ENCODE data around the gene RIC8A. TPM values are rescaled to one million over a fixed set of nuclear protein-coding genes. Genes with fewer than 3 reads are reported as not detected.
A peak's percentile ranks its signal among the peaks of the same experiment; 100 is the strongest.

The RIC8A gene
- total RNA-seq, 2 experiments from 2014 or later: 97.6 to 125 TPM

DNA sequence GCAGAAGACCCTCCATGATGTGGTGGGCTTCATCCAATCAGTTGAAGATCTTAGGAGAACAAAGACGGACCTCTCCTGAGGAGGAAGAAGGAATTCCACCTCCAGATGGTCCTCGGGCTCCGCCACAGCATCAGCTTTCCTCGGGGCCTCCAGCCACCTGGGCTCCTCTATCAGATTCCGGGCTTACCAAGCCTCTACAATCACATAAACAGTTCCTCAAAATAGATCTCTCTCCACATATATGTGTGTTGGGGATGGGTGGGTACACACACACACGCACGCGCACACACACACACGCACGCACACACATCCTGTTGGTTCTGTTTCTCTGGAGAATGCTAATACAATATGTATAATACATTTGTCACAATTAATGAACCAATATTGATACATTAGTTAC lies 51.9 kb downstream of the RIC8A start:
- Histone ChIP-seq H3K4me2 (ENCODE audit: low read length) (no peak overlapping the region), H2AFZ (ENCODE audit: low read length) (no peak overlapping the region), H3K27ac (ENCODE audit: low read depth, low read length, poor library complexity, severe bottlenecking) (no peak overlapping the region), H4K20me1 (ENCODE audit: insufficient read depth, low read length) (no peaks in the 10 kb centered on the region), H3K9me2 (ENCODE audit: insufficient read depth, low read length) (no peaks in the 10 kb centered on the region), H3K36me3 (ENCODE audit: insufficient read depth, low read length) (no peaks in the 10 kb centered on the region), H3K79me2 (ENCODE audit: insufficient read depth, low read depth, low read length) (no peaks in the 10 kb centered on the region), H3K9me3 (ENCODE audit: low read length) (no peaks in the 10 kb centered on the region), H3K4me1 (ENCODE audit: insufficient read depth, low read length, poor library complexity, severe bottlenecking) (peaks cover 35% of the 10 kb centered on the region), H3K4me3 (ENCODE audit: low read depth, low read length, poor library complexity, severe bottlenecking) (no peak overlapping the region)
- POLR2A ChIA-PET: interaction anchor here (0.7 kb wide), 1 partner anchor 16 kb away, joined by 3 read pairs; no protein-coding TSS in a partner anchor
- intact Hi-C loops (cut with micrococcal nuclease; ENCODE audit: unreplicated experiment): loop anchor here (10.0 kb wide), 1 partner anchor 45 kb away; the partner anchor contains the start of gene IFITM2
- DNase-seq (ENCODE audit: low spot score): no peak
- no TSS peak for BruUV-seq (replicated peaks)
- no peak for TF ChIP-seq EZH2phosphoT487 (IDR thresholded peaks at IDR 0.05; ENCODE audit: borderline replicate concordance, low read depth, low read length)
- TF ChIP-seq, protein P1, sequence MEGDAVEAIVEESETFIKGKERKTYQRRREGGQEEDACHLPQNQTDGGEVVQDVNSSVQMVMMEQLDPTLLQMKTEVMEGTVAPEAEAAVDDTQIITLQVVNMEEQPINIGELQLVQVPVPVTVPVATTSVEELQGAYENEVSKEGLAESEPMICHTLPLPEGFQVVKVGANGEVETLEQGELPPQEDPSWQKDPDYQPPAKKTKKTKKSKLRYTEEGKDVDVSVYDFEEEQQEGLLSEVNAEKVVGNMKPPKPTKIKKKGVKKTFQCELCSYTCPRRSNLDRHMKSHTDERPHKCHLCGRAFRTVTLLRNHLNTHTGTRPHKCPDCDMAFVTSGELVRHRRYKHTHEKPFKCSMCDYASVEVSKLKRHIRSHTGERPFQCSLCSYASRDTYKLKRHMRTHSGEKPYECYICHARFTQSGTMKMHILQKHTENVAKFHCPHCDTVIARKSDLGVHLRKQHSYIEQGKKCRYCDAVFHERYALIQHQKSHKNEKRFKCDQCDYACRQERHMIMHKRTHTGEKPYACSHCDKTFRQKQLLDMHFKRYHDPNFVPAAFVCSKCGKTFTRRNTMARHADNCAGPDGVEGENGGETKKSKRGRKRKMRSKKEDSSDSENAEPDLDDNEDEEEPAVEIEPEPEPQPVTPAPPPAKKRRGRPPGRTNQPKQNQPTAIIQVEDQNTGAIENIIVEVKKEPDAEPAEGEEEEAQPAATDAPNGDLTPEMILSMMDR (conservative IDR thresholded peaks at IDR 0.05; ENCODE audit: low read length): no peak
- CTCF ChIA-PET (ENCODE audit: unreplicated experiment): no interaction called here

DNA sequence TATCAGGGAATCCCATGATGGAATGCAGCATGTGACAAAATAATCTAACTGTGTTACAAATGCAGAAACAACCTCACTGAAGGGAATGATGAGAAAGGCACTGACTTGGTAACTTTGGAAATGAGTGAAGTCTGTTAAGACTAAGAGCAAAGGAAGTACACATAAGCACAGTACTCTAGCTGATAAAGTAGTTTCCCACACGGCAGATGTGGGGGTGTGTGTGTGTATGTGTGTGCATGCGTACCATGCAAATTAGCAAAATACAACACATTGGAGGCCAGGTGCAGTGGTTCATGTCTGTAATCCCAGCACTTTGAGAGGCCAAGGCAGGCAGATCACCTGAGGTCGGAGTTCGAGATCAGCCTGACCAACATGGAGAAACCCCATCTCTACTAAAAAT lies 54.1 kb downstream of the RIC8A start:
- H3K4me3 ChIP-seq (ENCODE audit: low read depth, low read length, poor library complexity, severe bottlenecking): no peak overlapping the region
- H3K36me3 ChIP-seq (ENCODE audit: insufficient read depth, low read length): no peaks in the 10 kb centered on the region
- intact Hi-C loops (cut with micrococcal nuclease; ENCODE audit: unreplicated experiment): no loop called here
- no peaks in the 10 kb centered on the region for H3K9me2 ChIP-seq (ENCODE audit: insufficient read depth, low read length)
- H4K20me1 ChIP-seq (ENCODE audit: insufficient read depth, low read length): no peaks in the 10 kb centered on the region
- BruUV-seq (replicated peaks): no TSS peak
- ChIA-PET POLR2A (interaction anchor here (0.7 to 1.9 kb wide), 3 partner anchors 11 to 91 kb away, joined by 3 to 7 read pairs (median 5); partner anchors contain the start of gene PSMD13), CTCF (ENCODE audit: unreplicated experiment) (interaction anchor here (0.5 to 1.6 kb wide), 2 partner anchors 11 to 103 kb away, joined by 3 to 7 read pairs; no protein-coding TSS in a partner anchor)
- H3K4me1 ChIP-seq (ENCODE audit: insufficient read depth, low read length, poor library complexity, severe bottlenecking): peaks cover 34% of the 10 kb centered on the region
- peak overlapping the region; percentile 17 for H3K27ac ChIP-seq (ENCODE audit: low read depth, low read length, poor library complexity, severe bottlenecking)
- peak overlapping the region; percentile 5; the same call in 1 of the 2 replicates for H2AFZ ChIP-seq (ENCODE audit: low read length)
- peak overlapping the region; percentile 44 for H3K4me2 ChIP-seq (ENCODE audit: low read length)
- peaks cover 7% of the 10 kb centered on the region; the same call in 1 of the 2 replicates for H3K9me3 ChIP-seq (ENCODE audit: low read length)
- DNase-seq (ENCODE audit: low spot score): peak; percentile 86
- TF ChIP-seq EZH2phosphoT487 (IDR thresholded peaks at IDR 0.05; ENCODE audit: borderline replicate concordance, low read depth, low read length): no peak
- TF ChIP-seq, protein P1 (conservative IDR thresholded peaks at IDR 0.05; ENCODE audit: low read length): no peak
- H3K79me2 ChIP-seq (ENCODE audit: insufficient read depth, low read depth, low read length): no peaks in the 10 kb centered on the region

Other genes starting within 250 kb of the RIC8A start
- not detected in 2 replicates for gene SCGB1C1, start 14.6 kb upstream of the RIC8A start, total RNA-seq (2014; rRNA removed; shearing (Covaris generic))
- not detected in 2 replicates for gene SCGB1C1, start 14.6 kb upstream of the RIC8A start, total RNA-seq (2022)
- gene BET1L, start 309 bp upstream of the RIC8A start, total RNA-seq (2014; rRNA removed; shearing (Covaris generic)): 12.3 and 16.2 TPM in 2 replicates
- 45.5 and 47.4 TPM in 2 replicates for gene BET1L, start 309 bp upstream of the RIC8A start, total RNA-seq (2022)
- 8.5 and 10.3 TPM in 2 replicates for gene SIRT3, start 28.6 kb downstream of the RIC8A start, total RNA-seq (2014; rRNA removed; shearing (Covaris generic))
- 18.5 and 21.0 TPM in 2 replicates for gene SIRT3, start 28.6 kb downstream of the RIC8A start, total RNA-seq (2022)
- 146 and 156 TPM in 2 replicates for gene PSMD13, start 29.3 kb downstream of the RIC8A start, total RNA-seq (2014; rRNA removed; shearing (Covaris generic))
- 134 and 154 TPM in 2 replicates for gene PSMD13, start 29.3 kb downstream of the RIC8A start, total RNA-seq (2022)
- gene NLRP6, start 70.7 kb downstream of the RIC8A start, total RNA-seq (2014; rRNA removed; shearing (Covaris generic)): 0.25 and 0.39 TPM in 2 replicates
- gene NLRP6, start 70.7 kb downstream of the RIC8A start, total RNA-seq (2022): 0.65 and 2.0 TPM in 2 replicates
- gene PGGHG, start 81.4 kb downstream of the RIC8A start, total RNA-seq (2014; rRNA removed; shearing (Covaris generic)): 6.3 and 7.0 TPM in 2 replicates
- gene PGGHG, start 81.4 kb downstream of the RIC8A start, total RNA-seq (2022): 0.93 and 1.2 TPM in 2 replicates
- gene IFITM5, start 91.8 kb downstream of the RIC8A start, total RNA-seq (2014; rRNA removed; shearing (Covaris generic)): not detected in 2 replicates
- not detected in 2 replicates for gene IFITM5, start 91.8 kb downstream of the RIC8A start, total RNA-seq (2022)
- 9.5 and 22.1 TPM in 2 replicates for gene IFITM2, start 100.1 kb downstream of the RIC8A start, total RNA-seq (2014; rRNA removed; shearing (Covaris generic))
- gene IFITM2, start 100.1 kb downstream of the RIC8A start, total RNA-seq (2022): 110 and 117 TPM in 2 replicates
- gene IFITM1, start 106.3 kb downstream of the RIC8A start, total RNA-seq (2014; rRNA removed; shearing (Covaris generic)): 30.3 and 36.4 TPM in 2 replicates
- 72.4 TPM in 2 replicates for gene IFITM1, start 106.3 kb downstream of the RIC8A start, total RNA-seq (2022)
- 0.95 and 1.5 TPM in 2 replicates for gene IFITM3, start 113.2 kb downstream of the RIC8A start, total RNA-seq (2014; rRNA removed; shearing (Covaris generic))
- gene IFITM3, start 113.2 kb downstream of the RIC8A start, total RNA-seq (2022): 1.5 and 2.2 TPM in 2 replicates
- gene B4GALNT4, start 161.8 kb downstream of the RIC8A start, total RNA-seq (2014; rRNA removed; shearing (Covaris generic)): not detected in 2 replicates
- not detected in 2 replicates for gene B4GALNT4, start 161.8 kb downstream of the RIC8A start, total RNA-seq (2022)
- not detected in 2 replicates for gene PKP3, start 186.5 kb downstream of the RIC8A start, total RNA-seq (2014; rRNA removed; shearing (Covaris generic))
- gene PKP3, start 186.5 kb downstream of the RIC8A start, total RNA-seq (2022): not detected in 2 replicates
- gene SIGIRR, start 207.3 kb downstream of the RIC8A start, total RNA-seq (2014; rRNA removed; shearing (Covaris generic)): 36.9 and 57.2 TPM in 2 replicates
- 25.3 and 29.2 TPM in 2 replicates for gene SIGIRR, start 207.3 kb downstream of the RIC8A start, total RNA-seq (2022)
- gene ANO9, start 234.3 kb downstream of the RIC8A start, total RNA-seq (2014; rRNA removed; shearing (Covaris generic)): 22.2 and 25.7 TPM in 2 replicates
- gene ANO9, start 234.3 kb downstream of the RIC8A start, total RNA-seq (2022): 27.6 and 28.2 TPM in 2 replicates
- gene PTDSS2, start 242.6 kb downstream of the RIC8A start, total RNA-seq (2014; rRNA removed; shearing (Covaris generic)): 19.6 and 27.8 TPM in 2 replicates
- gene PTDSS2, start 242.6 kb downstream of the RIC8A start, total RNA-seq (2022): 30.3 and 32.7 TPM in 2 replicates

Data from OCI-LY7 (cell line).